ENCODE results near the gene OR6C70.
"Not testable (repeated sequence)": the region's sequence is repeated elsewhere in the genome, so short reads cannot be mapped to it uniquely, and the experiment has no call there.

Gene OR6C70

GRCh38 chr12:55472264-55472663 lies 2.3 kb upstream of the OR6C70 start:
- TF ChIP-seq GABPA (IDR thresholded peaks at IDR 0.05; ENCODE audit: low read depth) (no peak), POLR2AphosphoS5 (IDR thresholded peaks at IDR 0.05; ENCODE audit: low read depth) (no peak), REST (IDR thresholded peaks at IDR 0.05; ENCODE audit: insufficient replicate concordance, low read depth) (no peak), SPI1 (IDR thresholded peaks at IDR 0.05; ENCODE audit: borderline replicate concordance, low read depth) (no peak)
- TF ChIP-seq, protein P1, sequence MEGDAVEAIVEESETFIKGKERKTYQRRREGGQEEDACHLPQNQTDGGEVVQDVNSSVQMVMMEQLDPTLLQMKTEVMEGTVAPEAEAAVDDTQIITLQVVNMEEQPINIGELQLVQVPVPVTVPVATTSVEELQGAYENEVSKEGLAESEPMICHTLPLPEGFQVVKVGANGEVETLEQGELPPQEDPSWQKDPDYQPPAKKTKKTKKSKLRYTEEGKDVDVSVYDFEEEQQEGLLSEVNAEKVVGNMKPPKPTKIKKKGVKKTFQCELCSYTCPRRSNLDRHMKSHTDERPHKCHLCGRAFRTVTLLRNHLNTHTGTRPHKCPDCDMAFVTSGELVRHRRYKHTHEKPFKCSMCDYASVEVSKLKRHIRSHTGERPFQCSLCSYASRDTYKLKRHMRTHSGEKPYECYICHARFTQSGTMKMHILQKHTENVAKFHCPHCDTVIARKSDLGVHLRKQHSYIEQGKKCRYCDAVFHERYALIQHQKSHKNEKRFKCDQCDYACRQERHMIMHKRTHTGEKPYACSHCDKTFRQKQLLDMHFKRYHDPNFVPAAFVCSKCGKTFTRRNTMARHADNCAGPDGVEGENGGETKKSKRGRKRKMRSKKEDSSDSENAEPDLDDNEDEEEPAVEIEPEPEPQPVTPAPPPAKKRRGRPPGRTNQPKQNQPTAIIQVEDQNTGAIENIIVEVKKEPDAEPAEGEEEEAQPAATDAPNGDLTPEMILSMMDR (IDR thresholded peaks at IDR 0.05; ENCODE audit: insufficient read depth, low read length): no peak
- no peak overlapping the region for H3K4me3 ChIP-seq (replicated peaks; ENCODE audit: insufficient read depth, low read length)

DNA sequence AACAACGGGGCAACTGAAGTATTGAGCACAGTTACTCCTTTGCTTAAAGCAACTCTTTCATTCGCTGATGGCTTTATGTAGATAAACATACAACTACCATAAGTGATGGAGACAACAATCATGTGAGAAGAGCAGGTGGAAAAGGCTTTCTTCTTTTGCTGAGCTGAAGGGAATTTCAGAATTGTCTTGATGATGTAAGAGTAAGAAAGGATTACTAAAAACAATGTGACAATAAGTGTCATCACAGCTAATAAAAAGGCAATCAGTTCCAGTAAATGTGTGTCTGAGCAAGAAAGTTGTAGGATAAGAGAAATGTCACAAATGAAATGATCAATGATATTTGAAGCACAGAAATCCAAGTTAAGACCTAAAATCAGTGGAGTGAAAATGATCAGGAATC lies 647 bp downstream of the OR6C70 start:
- no peak overlapping the region for H3K4me3 ChIP-seq (replicated peaks; ENCODE audit: insufficient read depth, low read length)
- H3K27me3 ChIP-seq (ENCODE audit: insufficient read depth, poor library complexity, severe bottlenecking): no peaks in the 10 kb centered on the region
- no peak for DNase-seq (ENCODE audit: low read depth in 1 of 2, low spot score in 1 of 2)
- TF ChIP-seq GABPA (IDR thresholded peaks at IDR 0.05; ENCODE audit: low read depth) (no peak), SPI1 (IDR thresholded peaks at IDR 0.05; ENCODE audit: borderline replicate concordance, low read depth) (no peak), REST (IDR thresholded peaks at IDR 0.05; ENCODE audit: insufficient replicate concordance, low read depth) (no peak)
- no peak overlapping the region for H3K27ac ChIP-seq (replicated peaks)

More at GRCh38 chr12:55472264-55472663, 2.3 kb upstream of the OR6C70 start:
- Histone ChIP-seq H3K27me3 (ENCODE audit: insufficient read depth, poor library complexity, severe bottlenecking) (no peaks in the 10 kb centered on the region), H3K27ac (replicated peaks) (no peak overlapping the region)
- no peak for DNase-seq (ENCODE audit: low read depth in 1 of 2, low spot score in 1 of 2)

DNA sequence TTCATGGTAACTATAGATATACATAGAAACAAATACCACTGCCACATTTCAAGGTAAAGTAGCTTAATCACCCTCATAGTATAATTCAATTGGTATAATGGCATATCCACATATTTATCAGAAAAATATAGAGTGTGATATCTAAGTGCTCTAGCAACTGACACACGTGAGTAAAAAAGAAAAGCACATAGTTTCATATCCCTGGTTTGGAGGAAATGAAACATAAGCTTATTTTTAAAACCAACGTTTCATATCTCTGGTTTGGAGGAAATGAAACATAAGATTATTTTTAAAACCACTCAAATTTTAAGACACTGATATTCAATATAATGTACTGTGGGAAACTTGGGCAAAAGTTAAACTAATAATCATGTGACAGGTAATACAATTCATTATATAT lies 2.1 kb downstream of the OR6C70 start:
- TF ChIP-seq, protein P1 (IDR thresholded peaks at IDR 0.05; ENCODE audit: insufficient read depth, low read length): no peak
- no peak for TF ChIP-seq GABPA (IDR thresholded peaks at IDR 0.05; ENCODE audit: low read depth)
- no peak for TF ChIP-seq SPI1 (IDR thresholded peaks at IDR 0.05; ENCODE audit: borderline replicate concordance, low read depth)
- TF ChIP-seq POLR2AphosphoS5 (IDR thresholded peaks at IDR 0.05; ENCODE audit: low read depth): no peak
- no peak for TF ChIP-seq REST (IDR thresholded peaks at IDR 0.05; ENCODE audit: insufficient replicate concordance, low read depth)
- Histone ChIP-seq H3K27me3 (ENCODE audit: insufficient read depth, poor library complexity, severe bottlenecking) (no peaks in the 10 kb centered on the region), H3K27ac (replicated peaks) (no peak overlapping the region), H3K4me3 (replicated peaks; ENCODE audit: insufficient read depth, low read length) (no peak overlapping the region)
- no peak for DNase-seq (ENCODE audit: low read depth in 1 of 2, low spot score in 1 of 2)

GRCh38 chr12:55464926-55465325 lies 5.0 kb downstream of the OR6C70 start:
- H3K27me3 ChIP-seq (ENCODE audit: insufficient read depth, poor library complexity, severe bottlenecking); H3K27ac ChIP-seq (replicated peaks); DNase-seq (ENCODE audit: low read depth in 1 of 2, low spot score in 1 of 2); H3K4me3 ChIP-seq (replicated peaks; ENCODE audit: insufficient read depth, low read length): not testable (repeated sequence)

All from HL-60 (cell line).